Spleen (tissue), 11 donors: ENCODE measurements around the gene PRKCZ. TPM values are rescaled to one million over a fixed set of nuclear protein-coding genes. Genes with fewer than 3 reads are reported as not detected.

ENCODE experiments used
- DNase-seq: peaks from one replicate; pipeline ENCODE4 v3.0.0-alpha.2; 2020
- H3K27ac ChIP-seq, 8 donors: fragments of 200-600 bp; sonication (generic) in 7 of 8; 1 replicate in 4 of 8; 2 replicates in 4 of 8; pipeline versions ENCODE4 v1.5.0 to v1.8.0; 2016 to 2021; ENCODE audit warnings: inconsistent platforms in 4 of 8, mild to moderate bottlenecking in 4 of 8, moderate library complexity in 1 of 8
- H3K27me3 ChIP-seq, 7 donors: fragments of 200-600 bp; sonication (generic) in 6 of 7; replicated peaks in 1 of 7; 1 replicate in 4 of 7; 2 replicates in 3 of 7; pipeline versions ENCODE4 v1.5.0 to v1.8.0; 2016 to 2021; ENCODE audit warnings: inconsistent platforms in 3 of 7, mild to moderate bottlenecking in 1 of 7
- H3K36me3 ChIP-seq, 6 donors: fragments of 200-600 bp; sonication (generic) in 5 of 6; 1 replicate in 4 of 6; 2 replicates in 2 of 6; pipeline versions ENCODE4 v1.5.0 to v1.8.0; 2016 to 2021; ENCODE audit warnings: inconsistent platforms in 2 of 6
- H3K4me1 ChIP-seq, 6 donors: fragments of 200-600 bp; sonication (generic) in 5 of 6; 1 replicate in 3 of 6; 2 replicates in 3 of 6; pipeline versions ENCODE4 v1.5.0 to v1.8.0; 2016 to 2021; ENCODE audit warnings: inconsistent platforms in 3 of 6
- H3K4me3 ChIP-seq, 8 donors: fragments of 200-600 bp; sonication (generic) in 7 of 8; 1 replicate in 4 of 8; 2 replicates in 4 of 8; pipeline versions ENCODE4 v1.5.0 to v1.8.0; 2016 to 2021; ENCODE audit warnings: inconsistent platforms in 4 of 8, mild to moderate bottlenecking in 4 of 8, moderate library complexity in 2 of 8
- H3K9me3 ChIP-seq, 8 donors: fragments of 200-600 bp; sonication (generic) in 7 of 8; 1 replicate in 4 of 8; 2 replicates in 4 of 8; pipeline versions ENCODE4 v1.5.0 to v1.8.0; 2016 to 2021; ENCODE audit warnings: inconsistent platforms in 4 of 8
- CTCF ChIP-seq, 11 experiments: fragments of 200-600 bp in 7 of 11; fragments of 450-650 bp in 4 of 11; sonication (generic) in 4 of 11; IDR thresholded peaks in 8 of 11; conservative IDR thresholded peaks in 3 of 11; 1 replicate in 7 of 11; 2 replicates in 4 of 11; pipeline versions ENCODE4 v1.4.0 to v1.8.0; 2016 to 2021; ENCODE audit warnings: antibody characterized with exemption in 11 of 11, inconsistent platforms in 4 of 11, mild to moderate bottlenecking in 1 of 11
- POLR2A ChIP-seq, 3 donors: fragments of 450-650 bp; IDR thresholded peaks; one replicate each; pipeline ENCODE4 v1.5.1; 2017; ENCODE audit warnings: antibody characterized with exemption in 3 of 3, mild to moderate bottlenecking in 1 of 3
- POLR2AphosphoS5 ChIP-seq, 3 donors: sonication (generic); formaldehyde crosslinking; IDR thresholded peaks; one replicate each; pipeline ENCODE4 v1.5.1; 2017; ENCODE audit warnings: antibody characterized with exemption in 3 of 3
- WGBS, 5 donors: extraction: QIAGEN DNeasy Blood & Tissue Kit in 3 of 5; methylation state at CpG; one replicate each; pipeline versions ENCODE4 v1.1.5 to v1.1.7; 2013 to 2018; 5-methylcytosine and 5-hydroxymethylcytosine counted together
- intact Hi-C: fragments of 100-400 bp; cut with DNase I; formaldehyde crosslinking; loops from one replicate; pipeline ENCODE4 v1.15.0; 2023; ENCODE audit warnings: low total_unique reads
- polyA plus RNA-seq, 3 donors: library from polyadenylated mRNA; stranded (reverse); fragments of 200-250 nt; gene quantifications; one replicate each; pipeline ENCODE4 v1.2.1, GENCODE V29; 2013
- total RNA-seq, 7 donors: library from RNA; depleted of rRNA in 3 of 7; stranded (reverse); fragments of >200 nt in 3 of 7; fragmentation: NEBNext Ultra II Directional in 4 of 7; extraction: Animal tissue kit (Norgen Biotek cat#: 25700) in 4 of 7; gene quantifications; one replicate each; pipeline versions ENCODE4 v1.1.0 to v1.2.1, GENCODE V29; 2016 to 2021
- donor health status: healthy with polysubstance abuse.
- donor health status: DM: no; HTN: no; CAD: no; lungs with moderate emphysema.
- donor health status: DM: no; HTN: no; CAD: no.
- donor health status: Bipolar disorder and iron deficiency.
- donor health status: healthy.
- donor health status: DM: no; HTN: no; CAD: no.
- donor health status: DM: yes; HTN: yes; CAD: no.

The PRKCZ gene
- total and polyA plus RNA-seq, 10 donors: 17.6 to 61.8 (median 34.0) TPM

GRCh38 chr1:2098301-2098698 lies 48.1 kb downstream of the PRKCZ start:
- Histone ChIP-seq H3K27me3 (no peaks in the 10 kb centered on the region), H3K4me1 (peaks cover 2 to 42% (median 19%) of the 10 kb centered on the region in 6 donors), H3K9me3 (peaks cover 0 to 19% (median 13%) of the 10 kb centered on the region in 8 donors), H3K4me3 (no peak overlapping the region), H3K27ac (peak overlapping the region in 4 of 8 donors; percentile 18 to 45 (median 40)), H3K36me3 (peaks cover 0 to 25% (median 0%) of the 10 kb centered on the region in 6 donors)
- TF ChIP-seq POLR2A (IDR thresholded peaks at IDR 0.05): no peak
- peak in 1 of 11 experiments; percentile 26 for TF ChIP-seq CTCF (IDR thresholded peaks at IDR 0.05 in 8 of 11, conservative IDR thresholded peaks at IDR 0.05 in 3 of 11)
- TF ChIP-seq POLR2AphosphoS5 (IDR thresholded peaks at IDR 0.05): peak in 1 of 3 donors; percentile 15
- no peak for DNase-seq
- intact Hi-C loops: no loop called here
- 77 to 89% (median 87%) methylated on average over 11 of the region's 11 CpGs for WGBS, 5 donors

- H3K36me3 ChIP-seq: peaks cover 0 to 26% (median 0%) of the 10 kb centered on the region in 6 donors
- intact Hi-C loops: no loop called here
- 80 to 88% (median 87%) methylated on average over 35 of the region's 35 CpGs for WGBS, 5 donors
- H3K27me3 ChIP-seq: no peaks in the 10 kb centered on the region
- no peak for DNase-seq
- H3K4me1 ChIP-seq: peaks cover 2 to 42% (median 19%) of the 10 kb centered on the region in 6 donors
- peak overlapping the region in 2 of 8 donors; percentile 38 to 45 for H3K27ac ChIP-seq
- H3K4me3 ChIP-seq: no peak overlapping the region
- TF ChIP-seq CTCF (IDR thresholded peaks at IDR 0.05 in 8 of 11, conservative IDR thresholded peaks at IDR 0.05 in 3 of 11) (no peak), POLR2AphosphoS5 (IDR thresholded peaks at IDR 0.05) (peak in 1 of 3 donors; percentile 32)
- peaks cover 0 to 19% (median 13%) of the 10 kb centered on the region in 8 donors for H3K9me3 ChIP-seq
Measured at GRCh38 chr1:2098839-2099785, 48.9 kb downstream of the PRKCZ start.

- 71 to 82% (median 77%) methylated on average over 22 of the region's 22 CpGs for WGBS, 5 donors
- no peak for TF ChIP-seq CTCF (IDR thresholded peaks at IDR 0.05 in 8 of 11, conservative IDR thresholded peaks at IDR 0.05 in 3 of 11)
- TF ChIP-seq POLR2AphosphoS5 (IDR thresholded peaks at IDR 0.05): peak in 2 of 3 donors; percentile 36 to 55
- no peak for DNase-seq
- no peak overlapping the region for H3K4me3 ChIP-seq
- peaks cover 0 to 19% (median 13%) of the 10 kb centered on the region in 8 donors for H3K9me3 ChIP-seq
- peaks cover 2 to 41% (median 19%) of the 10 kb centered on the region in 6 donors for H3K4me1 ChIP-seq
- intact Hi-C loops: no loop called here
- H3K27ac ChIP-seq: peak overlapping the region in 1 of 8 donors; percentile 45
- peaks cover 0 to 26% (median 0%) of the 10 kb centered on the region in 6 donors for H3K36me3 ChIP-seq
- no peaks in the 10 kb centered on the region for H3K27me3 ChIP-seq
Measured at GRCh38 chr1:2099886-2100779, 49.9 kb downstream of the PRKCZ start.
